Measurements from ENCODE around the gene PEX12.
"Not testable (repeated sequence)": the region's sequence is repeated elsewhere in the genome, so short reads cannot be mapped to it uniquely, and the experiment has no call there.

Gene PEX12

GRCh38 chr17:35535406-35535805 is 43.0 kb downstream of the PEX12 start:
- DNase-seq = not testable (repeated sequence)

GRCh38 chr17:35534576-35535093 is 43.7 kb downstream of the PEX12 start:
- no peak for DNase-seq

- no peak for DNase-seq
Measured at GRCh38 chr17:35531160-35531559, 47.2 kb downstream of the PEX12 start.

GRCh38 chr17:35529866-35530265 is 48.5 kb downstream of the PEX12 start:
- no peak for DNase-seq

- DNase-seq = not testable (repeated sequence)
Measured at GRCh38 chr17:35529326-35529725, 49.0 kb downstream of the PEX12 start.
